ENCODE measurements around the gene LRRC71. TPM values are rescaled to one million over a fixed set of nuclear protein-coding genes. Genes with fewer than 3 reads are reported as not detected.

LRRC71 gene
- total RNA-seq, 4 donors from 2014 or later: 1.2 TPM; not detected in 3

- WGBS, 2 donors (ENCODE audit: low coverage in 1 of 2): 79% methylated on average over 7 of the region's 7 CpGs; no CpG with 5 or more reads in 1 of the 2 donors
- Histone ChIP-seq H3K27me3 (no peaks in the 10 kb centered on the region), H3K27ac (no peak overlapping the region), H3K4me3 (no peak overlapping the region), H3K36me3 (peaks cover 0 to 25% (median 6%) of the 10 kb centered on the region in 4 donors), H3K9me3 (no peaks in the 10 kb centered on the region), H3K4me1 (no peaks in the 10 kb centered on the region)
- no peak for DNase-seq
- TF ChIP-seq POLR2A (IDR thresholded peaks at IDR 0.05) (no peak), CTCF (IDR thresholded peaks at IDR 0.05) (no peak), EP300 (IDR thresholded peaks at IDR 0.05; ENCODE audit: low read depth) (no peak), POLR2AphosphoS5 (IDR thresholded peaks at IDR 0.05) (no peak)
- intact Hi-C loops (cut with DNase I; ENCODE audit: low total_unique reads): no loop called here
- in situ Hi-C loops (cut with MboI; ENCODE audit: low pct_ligation_motif_present in 1 of 4, low pct_unique_long_range_greater_than_20kb in 1 of 4, low sequenced_read_pairs in 3 of 4): loop anchor here in 1 of 4 donors (10.0 kb wide), 1 partner anchor 136 kb away; no protein-coding TSS in a partner anchor
Measured at GRCh38 chr1:156938813-156939212, 18.4 kb downstream of the LRRC71 start.

DNA sequence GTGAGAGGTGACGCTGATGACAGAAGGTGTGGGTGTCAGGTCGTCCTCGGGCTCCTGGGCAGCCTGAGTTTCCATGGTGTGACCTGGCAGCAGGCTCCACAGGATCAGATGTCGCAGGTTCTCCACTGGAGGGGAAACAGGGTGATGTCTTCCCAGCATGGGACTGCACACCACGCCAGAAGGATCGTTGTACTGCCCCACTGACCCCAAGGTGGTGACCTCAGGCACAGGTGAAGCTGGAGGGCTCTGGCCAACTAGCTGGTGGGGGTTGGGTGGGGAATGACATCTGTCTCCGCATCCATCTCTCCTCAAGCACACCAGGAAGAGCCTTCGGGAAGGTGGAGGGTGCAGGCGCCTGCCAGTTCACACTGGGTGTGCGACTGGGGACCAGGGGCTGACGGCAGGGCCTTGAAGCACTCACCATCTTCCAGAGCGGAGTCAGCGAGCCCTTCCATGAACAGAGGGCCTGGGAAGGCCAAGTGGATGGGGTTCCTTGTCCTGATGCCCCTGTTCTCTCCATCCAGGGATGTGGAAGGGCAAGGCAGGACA, 19.4 kb downstream of the LRRC71 start:
- intact Hi-C loops (cut with DNase I; ENCODE audit: low total_unique reads): no loop called here
- DNase-seq: no peak
- Histone ChIP-seq H3K27ac (no peak overlapping the region), H3K4me3 (no peak overlapping the region), H3K4me1 (no peaks in the 10 kb centered on the region), H3K9me3 (no peaks in the 10 kb centered on the region), H3K36me3 (peaks cover 0 to 34% (median 8%) of the 10 kb centered on the region in 4 donors), H3K27me3 (no peaks in the 10 kb centered on the region)
- WGBS, 2 donors (ENCODE audit: low coverage in 1 of 2): 78% methylated on average over 13 of the region's 13 CpGs; no CpG with 5 or more reads in 1 of the 2 donors
- TF ChIP-seq EP300 (IDR thresholded peaks at IDR 0.05; ENCODE audit: low read depth) (no peak), POLR2A (IDR thresholded peaks at IDR 0.05) (no peak), CTCF (IDR thresholded peaks at IDR 0.05) (no peak), POLR2AphosphoS5 (IDR thresholded peaks at IDR 0.05) (no peak)
- in situ Hi-C loops (cut with MboI; ENCODE audit: low pct_ligation_motif_present in 1 of 4, low pct_unique_long_range_greater_than_20kb in 1 of 4, low sequenced_read_pairs in 3 of 4): loop anchor here in 1 of 4 donors (10.0 kb wide), 1 partner anchor 135 kb away; no protein-coding TSS in a partner anchor

- 87% methylated on average over 10 of the region's 10 CpGs; no CpG with 5 or more reads in 1 of the 2 donors for WGBS, 2 donors (ENCODE audit: low coverage in 1 of 2)
Measured at GRCh38 chr1:156941675-156942074, 21.2 kb downstream of the LRRC71 start.

DNA sequence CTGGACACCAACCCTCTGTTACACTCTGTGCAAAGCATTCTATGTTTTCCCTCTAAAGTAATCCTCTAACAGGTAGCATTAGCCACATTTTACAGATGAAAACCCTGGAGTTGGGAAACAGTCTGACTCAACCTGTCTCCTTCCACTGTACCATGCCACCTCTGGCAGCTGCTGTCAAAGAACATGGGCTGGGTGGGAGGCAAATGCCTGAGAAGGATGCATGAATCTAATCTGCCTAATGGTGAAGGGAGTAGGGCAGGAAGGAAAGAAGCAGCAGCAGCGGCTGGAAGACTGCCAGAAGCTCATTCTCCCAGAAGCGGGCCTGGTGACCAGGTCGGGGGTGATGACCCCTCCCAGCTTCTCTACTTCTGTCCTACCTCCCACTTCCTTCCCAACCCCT, 21.7 kb downstream of the LRRC71 start:
- Histone ChIP-seq H3K27ac (no peak overlapping the region), H3K4me3 (no peak overlapping the region), H3K36me3 (peaks cover 0 to 48% (median 17%) of the 10 kb centered on the region in 4 donors), H3K27me3 (no peaks in the 10 kb centered on the region), H3K9me3 (no peaks in the 10 kb centered on the region), H3K4me1 (no peaks in the 10 kb centered on the region)
- 82% methylated on average over 3 of the region's 3 CpGs; no CpG with 5 or more reads in 1 of the 2 donors for WGBS, 2 donors (ENCODE audit: low coverage in 1 of 2)
- DNase-seq: no peak
- TF ChIP-seq POLR2A (IDR thresholded peaks at IDR 0.05): no peak
- TF ChIP-seq POLR2AphosphoS5 (IDR thresholded peaks at IDR 0.05): no peak
- TF ChIP-seq CTCF (IDR thresholded peaks at IDR 0.05): no peak
- no peak for TF ChIP-seq EP300 (IDR thresholded peaks at IDR 0.05; ENCODE audit: low read depth)
- intact Hi-C loops (cut with DNase I; ENCODE audit: low total_unique reads): no loop called here
- in situ Hi-C loops (cut with MboI; ENCODE audit: low pct_ligation_motif_present in 1 of 4, low pct_unique_long_range_greater_than_20kb in 1 of 4, low sequenced_read_pairs in 3 of 4): no loop called here

More at GRCh38 chr1:156941675-156942074, 21.2 kb downstream of the LRRC71 start:
- Histone ChIP-seq H3K4me1 (no peaks in the 10 kb centered on the region), H3K4me3 (no peak overlapping the region), H3K36me3 (peaks cover 0 to 47% (median 14%) of the 10 kb centered on the region in 4 donors), H3K27ac (no peak overlapping the region), H3K9me3 (no peaks in the 10 kb centered on the region), H3K27me3 (no peaks in the 10 kb centered on the region)
- intact Hi-C loops (cut with DNase I; ENCODE audit: low total_unique reads): no loop called here
- TF ChIP-seq EP300 (IDR thresholded peaks at IDR 0.05; ENCODE audit: low read depth) (no peak), POLR2A (IDR thresholded peaks at IDR 0.05) (no peak), CTCF (IDR thresholded peaks at IDR 0.05) (no peak), POLR2AphosphoS5 (IDR thresholded peaks at IDR 0.05) (no peak)
- no peak for DNase-seq
- in situ Hi-C loops (cut with MboI; ENCODE audit: low pct_ligation_motif_present in 1 of 4, low pct_unique_long_range_greater_than_20kb in 1 of 4, low sequenced_read_pairs in 3 of 4): no loop called here
